Adipose tissue (tissue), 3 donors: Measurements from ENCODE around the gene DSCAM. TPM values are rescaled to one million over a fixed set of nuclear protein-coding genes. Genes with fewer than 3 reads are reported as not detected.

Experiments used
- H3K27ac ChIP-seq: one replicate; pipeline ENCODE4 v1.5.1; 2013; ENCODE audit warnings: low read depth, low read length
- WGBS, 3 donors: extraction: QIAGEN DNeasy Blood & Tissue Kit; methylation state at CpG; one replicate each; pipeline ENCODE4 v1.1.7; 2013; 5-methylcytosine and 5-hydroxymethylcytosine counted together
- polyA plus RNA-seq, 3 donors: library from polyadenylated mRNA; stranded (reverse); fragments of 200-250 nt; gene quantifications; one replicate each; pipeline ENCODE4 v1.2.3, GENCODE V29; 2013
- donor health status: healthy with polysubstance abuse.
- donor health status: Bipolar disorder and iron deficiency.
- donor health status: healthy.

Gene DSCAM
- polyA plus RNA-seq, 3 donors: 0.08 TPM; not detected in 2

DNA sequence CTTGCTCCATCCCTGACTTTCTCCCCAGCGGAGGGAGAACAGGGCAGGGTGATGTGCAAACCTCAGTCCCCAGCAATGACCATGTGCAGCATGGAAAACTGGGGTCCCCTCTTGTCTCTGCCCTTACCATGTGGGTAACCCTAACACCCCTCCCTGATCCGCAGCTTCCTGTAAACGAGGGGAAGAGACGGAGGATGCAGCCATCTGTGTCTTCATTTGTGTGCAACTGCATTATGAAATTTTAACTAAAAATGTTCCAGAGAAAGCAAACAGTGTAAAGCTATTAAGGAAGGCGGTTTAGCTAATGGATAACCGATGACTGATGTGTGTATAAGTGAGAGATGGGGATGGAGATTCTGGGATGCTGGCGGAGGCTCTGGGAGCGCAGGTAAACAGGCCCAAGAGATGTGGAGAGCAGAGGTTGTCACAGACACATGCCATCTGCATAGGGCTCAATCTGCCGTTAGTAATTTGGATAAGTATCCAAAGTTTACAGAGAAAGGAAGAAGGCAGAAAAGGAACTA, 206.6 kb downstream of the DSCAM start:
- no peak overlapping the region for H3K27ac ChIP-seq
- 23 to 66% (median 65%) methylated on average over 9 of the region's 9 CpGs for WGBS, 3 donors

DNA sequence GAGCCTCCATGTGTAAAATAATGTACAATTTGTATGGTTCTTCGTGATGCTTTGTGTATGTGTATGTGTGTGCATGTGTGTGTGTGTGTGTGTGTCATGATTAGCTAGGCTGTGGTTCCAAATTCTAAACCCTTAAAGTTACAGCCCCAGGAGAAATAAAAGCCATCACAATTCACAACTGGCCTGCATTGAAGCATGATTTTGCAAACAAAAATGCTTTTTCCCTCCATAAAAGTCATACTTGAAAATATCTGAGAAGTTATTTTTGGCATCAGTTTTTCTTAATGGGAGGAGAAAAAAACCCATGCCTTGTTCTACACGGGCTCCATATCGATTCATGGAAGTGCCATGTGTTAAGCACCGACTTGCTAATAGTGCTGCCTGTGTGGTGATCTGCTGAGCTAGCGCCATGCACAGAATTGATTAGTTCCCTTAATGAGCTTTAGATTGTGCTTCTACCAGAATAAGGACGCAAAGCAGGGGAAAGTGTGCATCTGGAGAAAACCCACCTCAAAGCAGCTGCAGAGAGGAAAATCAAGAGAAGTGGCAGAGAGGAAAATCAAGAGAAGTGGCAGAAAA, 207.3 kb downstream of the DSCAM start:
- H3K27ac ChIP-seq: no peak overlapping the region
- 26 to 79% (median 76%) methylated on average over 6 of the region's 6 CpGs for WGBS, 3 donors

DNA sequence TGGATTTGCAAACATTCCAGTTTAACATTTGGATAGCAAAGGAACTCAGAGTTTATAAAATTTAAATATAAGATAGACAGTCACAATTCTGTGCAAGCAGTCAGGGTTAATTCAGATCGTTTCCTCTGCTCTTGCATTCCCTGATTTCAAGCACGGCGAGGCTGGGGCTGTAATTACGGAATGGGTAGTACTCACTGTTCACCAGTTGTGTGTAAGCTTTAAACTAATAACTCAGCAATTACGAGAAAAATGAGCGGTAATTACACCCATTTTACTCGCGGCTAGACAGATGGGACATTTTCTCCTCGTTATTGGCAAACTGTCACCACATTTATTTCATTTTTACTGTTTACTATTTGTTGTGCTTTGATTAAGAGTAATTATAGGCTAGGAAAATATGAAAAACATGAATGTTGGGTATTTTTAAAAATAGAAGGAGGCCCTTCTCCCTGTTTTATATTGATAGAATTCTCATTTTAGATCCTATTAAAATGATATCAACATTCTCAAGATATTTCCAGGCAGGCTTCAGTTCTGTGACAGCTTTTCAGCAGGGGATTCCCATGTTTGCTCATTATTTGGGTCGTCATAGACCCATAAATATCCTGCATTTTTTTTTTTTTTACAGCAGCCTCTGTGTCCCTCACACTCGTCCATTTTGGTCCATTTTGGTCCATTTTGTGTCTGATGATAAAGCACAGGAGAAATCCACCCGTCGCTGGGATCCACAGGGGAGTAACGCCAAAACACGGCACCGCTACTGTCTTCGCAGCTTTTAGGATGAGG, 208.3 kb downstream of the DSCAM start:
- WGBS, 3 donors: 58 to 86% (median 82%) methylated on average over 17 of the region's 17 CpGs
- H3K27ac ChIP-seq: no peak overlapping the region

DNA sequence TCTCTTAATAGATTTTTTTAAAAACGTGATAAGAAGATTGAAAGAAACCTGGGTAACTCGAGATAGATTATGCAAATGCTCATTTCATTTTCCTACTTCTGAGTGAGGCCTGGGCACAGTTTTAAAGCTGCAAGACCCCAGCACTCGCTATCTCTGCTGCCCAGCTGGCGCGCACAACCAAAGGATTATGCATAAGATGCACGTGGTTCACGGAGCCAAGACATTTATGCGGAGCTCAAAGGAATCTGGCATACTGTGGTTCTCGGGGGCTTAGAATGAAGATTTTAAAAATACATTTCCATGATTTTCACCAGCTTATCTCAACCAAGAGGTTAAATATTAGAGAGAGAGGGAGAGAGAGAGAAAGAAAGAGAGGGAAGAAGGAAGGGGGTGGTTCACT, 210.9 kb downstream of the DSCAM start:
- no peak overlapping the region for H3K27ac ChIP-seq
- WGBS, 3 donors: 70 to 77% (median 73%) methylated on average over 9 of the region's 9 CpGs

DNA sequence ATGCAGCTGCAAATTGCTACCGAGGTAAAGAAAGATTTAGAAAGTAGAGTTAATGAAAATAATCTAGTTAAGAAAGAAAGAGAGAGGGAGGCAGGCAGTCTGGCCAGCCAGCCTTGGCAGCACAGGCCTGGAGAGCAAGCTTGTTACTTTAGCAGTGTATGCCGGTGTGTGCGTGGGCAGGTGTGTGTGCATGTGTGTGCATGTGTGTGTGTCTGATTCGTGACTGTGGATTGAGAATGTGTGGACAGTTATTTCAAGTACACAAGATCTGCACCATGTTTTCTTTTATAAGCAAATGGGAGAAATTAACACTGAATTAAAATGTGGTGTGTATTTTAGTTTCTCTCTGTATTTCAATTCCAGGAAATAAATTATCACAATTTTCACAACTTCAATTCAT, 211.6 kb downstream of the DSCAM start:
- H3K27ac ChIP-seq: no peak overlapping the region
- WGBS, 3 donors: 65 to 78% (median 71%) methylated on average over 4 of the region's 4 CpGs

DNA sequence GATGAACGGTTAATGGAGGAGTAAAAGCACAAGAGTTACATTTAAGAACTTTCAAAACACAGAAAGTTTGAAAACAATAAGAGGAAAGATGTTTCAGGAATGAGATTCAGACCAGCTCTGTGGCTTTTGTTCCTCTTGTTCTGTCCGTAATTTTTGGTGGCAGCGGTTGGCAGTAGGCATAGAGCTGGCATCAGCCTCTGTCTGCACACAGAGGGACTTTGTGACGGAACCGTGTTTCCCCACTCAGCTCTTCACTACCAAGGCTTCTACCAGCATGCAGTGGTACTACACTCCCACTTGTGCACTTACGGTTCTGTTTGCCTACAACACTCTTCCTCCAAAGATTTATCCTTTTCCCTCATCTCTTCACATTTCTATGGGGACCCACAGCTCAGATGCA, 212.8 kb downstream of the DSCAM start:
- no peak overlapping the region for H3K27ac ChIP-seq
- WGBS, 3 donors: 87 to 88% (median 88%) methylated on average over 6 of the region's 6 CpGs

DNA sequence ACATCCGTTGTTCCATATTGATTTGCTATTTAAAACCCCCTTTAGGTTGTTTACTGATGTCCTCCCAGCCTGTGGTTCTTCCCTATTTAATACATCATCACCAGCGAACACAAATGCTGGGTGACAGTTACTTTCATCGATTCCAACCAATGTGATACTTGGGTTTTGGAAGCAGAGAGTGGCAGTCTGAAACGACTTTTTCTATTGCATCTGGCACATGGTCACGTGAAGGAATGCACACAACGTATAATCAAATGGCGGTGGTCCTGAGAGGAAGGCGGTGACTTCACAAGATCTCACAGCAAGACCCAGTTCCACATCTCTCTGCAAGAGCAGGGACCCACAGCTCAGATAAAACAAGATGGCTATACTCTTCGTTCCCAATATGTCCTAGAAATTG, 213.9 kb downstream of the DSCAM start:
- WGBS, 3 donors: 73 to 85% (median 84%) methylated on average over 9 of the region's 9 CpGs
- H3K27ac ChIP-seq: no peak overlapping the region

DNA sequence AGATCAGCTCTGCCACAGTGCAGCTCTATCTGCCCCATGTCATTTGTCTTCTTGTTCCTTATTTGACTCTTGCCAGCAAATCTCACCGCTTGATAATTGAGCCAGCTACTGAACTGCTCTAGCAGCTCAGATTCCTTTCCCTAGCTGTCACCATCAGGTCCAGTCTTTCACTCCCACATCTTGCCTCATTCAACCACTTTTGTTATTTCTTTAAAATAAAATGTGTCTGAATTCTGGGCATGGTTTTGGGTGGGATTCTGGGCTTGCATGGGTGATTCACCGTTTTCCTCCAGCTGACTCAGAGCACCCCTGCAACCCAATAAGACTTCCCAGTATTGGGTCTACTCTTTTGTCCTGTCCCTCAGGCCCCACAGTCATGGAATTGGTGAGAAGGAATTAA, 215.7 kb downstream of the DSCAM start:
- 50 to 76% (median 74%) methylated on average over 2 of the region's 2 CpGs for WGBS, 3 donors
- no peak overlapping the region for H3K27ac ChIP-seq

DNA sequence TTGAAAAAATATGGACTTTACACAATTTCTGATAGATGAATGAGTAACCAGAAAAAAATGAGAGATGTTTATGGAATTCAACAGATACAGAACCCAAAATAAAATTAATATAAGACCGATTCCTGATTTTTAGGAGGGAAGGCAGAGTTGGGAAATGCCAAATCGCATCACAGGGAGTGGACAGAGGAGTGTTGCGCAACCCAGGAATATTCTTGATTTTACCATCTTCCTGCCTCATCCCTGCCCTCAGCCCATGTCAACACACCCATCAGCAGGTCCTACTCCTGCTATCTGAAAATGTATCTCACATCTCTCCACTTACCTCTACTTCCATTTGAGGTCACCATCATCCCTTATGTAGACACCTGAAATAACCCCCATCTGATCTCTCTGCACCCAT, 221.0 kb downstream of the DSCAM start:
- WGBS, 3 donors: 85 to 88% (median 87%) methylated on average over 3 of the region's 3 CpGs

DNA sequence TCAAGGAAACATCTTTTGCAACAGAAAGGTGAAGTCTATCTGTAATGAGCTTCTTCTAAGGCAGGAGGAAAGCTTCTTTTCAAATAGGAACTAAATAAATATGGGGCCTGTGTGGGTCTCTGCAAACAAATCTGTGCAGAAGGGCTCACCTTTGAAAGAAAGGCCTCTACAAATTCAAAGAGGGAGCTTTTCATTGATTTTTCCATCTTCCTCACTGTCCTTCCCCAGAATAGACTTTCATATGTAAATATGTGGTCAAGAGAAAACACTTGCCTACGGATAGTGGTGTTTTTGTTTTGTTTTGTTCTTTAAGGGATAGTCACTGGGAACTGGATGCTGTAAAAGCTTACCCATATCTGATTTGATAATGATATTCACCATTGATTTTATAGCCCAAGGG, 223.4 kb downstream of the DSCAM start:
- no peak overlapping the region for H3K27ac ChIP-seq
- 42 to 78% (median 58%) methylated on average over 1 of the region's 1 CpG for WGBS, 3 donors

More for the DNA sequence above, 221.0 kb downstream of the DSCAM start:
- no peak overlapping the region for H3K27ac ChIP-seq

DNA sequence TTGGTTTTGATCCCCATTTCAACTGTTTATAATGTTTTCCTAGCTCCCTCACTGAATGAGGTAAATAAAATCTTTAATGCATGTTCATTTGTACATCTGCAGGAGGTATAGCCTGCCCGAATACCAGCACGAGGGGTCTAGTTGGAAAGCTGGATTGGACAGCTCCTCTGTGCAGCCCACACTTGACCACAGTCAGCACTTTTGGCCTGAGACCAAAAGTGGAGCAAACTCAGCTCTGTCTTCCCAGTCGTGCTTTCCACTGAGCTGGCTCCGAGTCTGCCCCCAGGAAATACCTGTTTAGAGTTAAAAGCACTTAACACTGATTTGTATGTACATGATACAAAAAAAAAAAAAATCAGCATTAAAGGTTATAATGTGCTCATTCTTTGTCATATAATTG, 224.4 kb downstream of the DSCAM start:
- 17 to 43% (median 31%) methylated on average over 4 of the region's 4 CpGs for WGBS, 3 donors

DNA sequence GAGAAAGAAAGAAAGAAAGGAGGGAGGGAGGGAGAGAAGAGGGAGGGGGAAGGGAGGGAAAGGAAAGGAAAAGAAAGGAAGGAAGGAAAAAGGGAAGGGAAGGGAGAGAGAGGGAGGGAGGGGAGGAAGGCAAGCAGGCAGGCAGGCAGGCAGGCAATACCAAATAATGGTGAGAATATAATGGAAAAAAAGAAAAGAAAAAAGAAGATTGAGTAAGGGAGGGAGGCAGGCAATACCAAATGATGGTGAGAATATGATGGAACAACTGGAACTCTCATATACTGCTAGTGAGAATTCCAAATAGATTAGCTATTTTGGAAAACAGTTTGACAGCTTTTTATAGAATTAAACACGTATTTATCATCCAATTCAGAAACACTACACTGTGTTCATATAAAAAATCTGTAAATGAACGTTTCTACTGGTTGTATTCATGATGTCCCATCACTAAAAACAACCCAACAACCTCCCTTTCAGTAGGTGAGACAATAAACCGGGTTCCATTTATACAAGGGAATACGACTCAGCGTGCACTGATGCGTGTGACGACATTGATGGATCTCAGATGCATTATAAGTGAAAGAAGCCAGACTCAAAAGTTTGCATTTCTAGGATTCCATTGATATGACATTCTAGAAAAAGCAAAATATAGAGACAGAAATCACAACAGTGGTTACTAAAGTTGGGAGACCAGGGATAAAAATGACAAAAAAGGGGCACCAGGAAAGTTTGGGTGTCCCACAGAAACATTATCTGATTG, 226.4 kb downstream of the DSCAM start:
- WGBS, 3 donors: 64 to 72% (median 66%) methylated on average over 7 of the region's 7 CpGs

More for the DNA sequence above, 224.4 kb downstream of the DSCAM start:
- H3K27ac ChIP-seq: no peak overlapping the region

DNA sequence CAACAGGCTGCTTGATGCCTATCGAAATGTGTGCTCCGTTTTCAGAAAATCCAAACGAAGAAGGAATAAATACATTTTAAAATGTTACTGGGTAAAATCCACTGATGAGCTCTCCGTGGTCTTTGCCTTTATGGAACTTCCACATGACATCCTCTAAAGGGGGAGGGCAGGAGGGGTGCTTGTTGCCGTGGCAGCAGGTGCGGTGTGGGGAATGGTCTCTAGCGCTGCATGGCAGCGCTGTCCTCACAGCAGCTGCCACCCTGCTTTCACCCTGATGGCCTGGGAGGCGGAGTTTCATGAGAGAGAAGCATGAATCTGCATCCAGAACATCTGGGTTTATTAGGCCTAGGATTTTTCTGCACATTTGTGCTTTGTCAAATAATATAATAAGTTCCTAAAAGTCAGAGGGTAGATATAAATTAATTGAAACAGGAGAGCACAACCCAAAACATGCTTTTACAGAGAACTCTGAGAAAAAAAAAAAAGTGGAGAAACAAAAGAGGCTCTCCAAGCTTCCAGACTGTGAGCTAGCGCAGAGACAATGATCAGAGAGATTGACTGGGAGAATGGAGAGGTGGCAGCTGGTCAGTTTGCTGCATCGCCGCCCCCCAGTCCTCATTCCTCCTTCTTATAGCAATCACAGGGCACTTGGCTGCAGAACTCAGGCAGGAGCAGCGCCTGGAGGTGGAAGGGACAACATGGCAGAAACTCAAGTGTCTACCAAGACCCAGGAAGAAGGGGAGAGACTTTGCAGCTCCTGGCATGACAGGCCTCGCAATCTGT, 228.6 kb downstream of the DSCAM start:
- H3K27ac ChIP-seq: no peak overlapping the region
- 81 to 83% (median 82%) methylated on average over 14 of the region's 14 CpGs for WGBS, 3 donors

More for the DNA sequence above, 226.4 kb downstream of the DSCAM start:
- no peak overlapping the region for H3K27ac ChIP-seq

DNA sequence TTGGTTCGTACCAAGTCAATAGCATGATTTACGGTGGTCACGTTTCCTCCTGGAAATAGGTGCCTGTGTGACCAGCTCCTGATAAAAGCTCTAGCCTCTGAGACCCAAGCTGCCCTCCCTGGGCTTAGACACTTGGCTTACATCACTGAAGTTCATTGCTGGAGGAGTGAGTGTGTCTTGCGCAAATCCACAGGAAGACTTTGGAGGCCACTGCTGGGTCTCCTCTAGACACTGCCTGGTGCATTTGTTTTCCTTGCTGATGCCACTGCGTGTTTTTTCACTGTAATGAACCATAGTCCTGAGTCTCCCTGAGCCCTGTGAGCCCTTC, 230.6 kb downstream of the DSCAM start:
- H3K27ac ChIP-seq: no peak overlapping the region

DNA sequence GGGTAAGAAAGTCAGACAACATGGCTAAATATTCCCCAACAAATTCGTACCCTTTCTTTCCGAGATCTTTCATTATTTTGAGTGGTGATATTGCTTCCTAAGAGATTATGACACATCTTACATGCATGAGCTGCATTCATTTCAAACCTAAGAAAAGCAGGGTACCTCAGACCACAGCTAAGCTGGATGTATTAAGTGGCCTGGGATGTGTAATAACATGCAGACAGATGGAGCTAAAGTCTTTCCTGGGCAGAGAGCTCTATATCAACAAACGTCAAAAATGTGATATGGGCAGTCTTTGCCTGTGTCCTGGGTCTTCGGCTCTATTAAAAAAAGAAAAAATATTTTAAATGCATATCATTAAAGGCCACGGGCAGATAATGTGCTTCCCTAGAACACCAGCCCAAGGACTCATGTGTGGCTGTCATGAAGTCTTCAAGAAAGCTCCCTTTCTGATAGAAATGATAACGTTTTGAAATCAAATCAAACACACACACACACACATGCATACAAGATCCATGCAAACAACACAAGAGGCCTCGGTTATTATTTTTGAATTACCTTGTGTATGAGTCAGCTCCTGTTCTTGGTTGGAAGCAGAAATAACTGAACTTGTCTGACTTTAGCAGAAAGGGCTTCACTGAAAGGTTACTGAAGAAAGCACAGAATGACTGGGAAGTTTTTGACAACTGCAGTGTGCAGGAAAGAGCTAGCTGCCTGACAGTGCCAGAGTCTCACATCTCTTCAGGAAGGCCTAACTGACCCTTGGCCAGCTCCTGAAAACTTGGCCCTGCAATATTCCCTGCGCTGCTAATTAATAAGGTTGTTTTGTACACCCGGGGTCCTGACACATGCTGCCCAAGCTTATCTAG, 231.2 kb downstream of the DSCAM start:
- no peak overlapping the region for H3K27ac ChIP-seq
- 39 to 48% (median 42%) methylated on average over 9 of the region's 9 CpGs for WGBS, 3 donors

More for the DNA sequence above, 230.6 kb downstream of the DSCAM start:
- WGBS, 3 donors: 47 to 61% (median 56%) methylated on average over 5 of the region's 5 CpGs

DNA sequence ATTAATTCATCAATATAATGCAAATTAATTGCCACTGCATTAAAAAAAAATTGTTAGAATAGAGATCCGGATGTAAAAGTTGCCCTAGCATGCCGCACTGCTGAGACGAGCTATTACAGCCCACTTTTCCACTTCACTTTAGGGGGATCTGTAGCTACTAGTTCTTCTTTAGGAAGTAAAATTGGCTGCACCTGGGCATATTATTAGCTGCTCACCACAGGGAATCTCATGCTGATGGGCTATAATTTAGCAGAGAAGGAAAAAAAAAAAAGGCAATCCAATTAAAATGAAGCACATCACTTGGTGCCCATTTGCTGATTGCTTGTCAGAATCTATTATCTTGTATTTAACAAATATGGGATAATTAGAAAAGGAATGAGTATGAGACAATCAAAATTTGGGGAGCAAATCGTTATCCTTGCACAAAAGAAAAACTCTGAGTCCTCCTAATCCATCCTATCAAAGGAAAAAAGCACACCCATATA, 233.4 kb downstream of the DSCAM start:
- H3K27ac ChIP-seq: no peak overlapping the region
- WGBS, 3 donors: 86 to 92% (median 86%) methylated on average over 4 of the region's 4 CpGs

DNA sequence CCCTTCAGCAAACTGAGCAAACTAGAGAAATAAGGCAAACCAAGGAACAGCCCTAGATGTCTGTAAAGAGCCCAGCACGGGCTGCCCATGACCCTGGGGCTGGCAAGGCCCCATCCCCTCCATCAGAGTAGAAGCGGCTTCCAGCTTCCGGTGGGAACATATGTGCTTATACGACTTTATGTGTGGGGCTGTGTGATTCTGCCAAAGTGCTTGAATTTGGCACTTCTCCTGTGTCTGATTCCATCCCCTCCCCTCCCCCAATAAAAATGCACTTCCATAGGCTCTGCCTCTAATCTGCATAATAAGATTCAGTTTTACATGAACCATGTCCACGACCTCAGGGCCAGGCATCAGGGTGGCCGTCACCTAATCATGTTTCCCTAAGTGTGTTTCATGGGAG, 236.6 kb downstream of the DSCAM start:
- H3K27ac ChIP-seq: no peak overlapping the region
- WGBS, 3 donors: 74 to 81% (median 75%) methylated on average over 6 of the region's 6 CpGs
